ACC112 (cell line): Measurements from ENCODE around the gene EFTUD2.

Experiments
- H2AFZ ChIP-seq: fragments of 200-600 bp; sonication (generic); one replicate; pipeline ENCODE4 v1.6.0; 2017; ENCODE audit warnings: antibody characterized with exemption, low read length; ENCODE audit not compliant: unreplicated experiment
- H3K27ac ChIP-seq: fragments of 200-600 bp; sonication (generic); 2 replicates; pipeline ENCODE4 v1.5.1; 2014; ENCODE audit warnings: low read depth, mild to moderate bottlenecking, antibody characterized with exemption, low read length, moderate library complexity
- H3K27me3 ChIP-seq: fragments of 200-600 bp; sonication (generic); 2 replicates; pipeline ENCODE4 v1.6.1; 2014; ENCODE audit warnings: mild to moderate bottlenecking, antibody characterized with exemption, low read length, moderate library complexity, mixed read lengths; ENCODE audit not compliant: insufficient read depth
- H3K36me3 ChIP-seq: fragments of 200-600 bp; sonication (generic); 2 replicates; pipeline ENCODE4 v1.6.1; 2016; ENCODE audit warnings: mild to moderate bottlenecking, antibody characterized with exemption, low read length, moderate library complexity, mixed read lengths; ENCODE audit not compliant: insufficient read depth
- H3K4me1 ChIP-seq: fragments of 200-600 bp; sonication (generic); one replicate; pipeline ENCODE4 v1.6.1; 2016; ENCODE audit warnings: low read length, mixed read lengths; ENCODE audit not compliant: insufficient read depth, unreplicated experiment, control insufficient read depth
- H3K4me3 ChIP-seq: fragments of 200-600 bp; sonication (generic); 2 replicates; pipeline ENCODE4 v1.5.1; 2014; ENCODE audit warnings: mild to moderate bottlenecking, low read depth, low read length
- H3K79me2 ChIP-seq: fragments of 200-600 bp; sonication (generic); one replicate; pipeline ENCODE4 v1.6.0; 2016; ENCODE audit warnings: low read length; ENCODE audit not compliant: control insufficient read depth, unreplicated experiment, insufficient read depth

The EFTUD2 gene

GRCh38 chr17:44902135-44902760, 3.0 kb upstream of the EFTUD2 start:
- H3K4me3 ChIP-seq: no peak overlapping the region
- H3K4me1 ChIP-seq: peaks cover 51% of the 10 kb centered on the region
- H3K27ac ChIP-seq: peak overlapping the region; percentile 92
- no peaks in the 10 kb centered on the region for H3K36me3 ChIP-seq
- peaks cover 20% of the 10 kb centered on the region for H3K79me2 ChIP-seq
- H3K27me3 ChIP-seq: no peaks in the 10 kb centered on the region
- H2AFZ ChIP-seq: no peak overlapping the region

- Histone ChIP-seq H3K4me3 (peak overlapping the region; percentile 92; the same call in 1 of the 2 replicates), H3K36me3 (no peaks in the 10 kb centered on the region), H3K27ac (peak overlapping the region; percentile 92), H3K79me2 (peaks cover 26% of the 10 kb centered on the region), H2AFZ (no peak overlapping the region), H3K4me1 (peaks cover 45% of the 10 kb centered on the region), H3K27me3 (no peaks in the 10 kb centered on the region)
Measured at GRCh38 chr17:44901411-44901921, 2.2 kb upstream of the EFTUD2 start.

GRCh38 chr17:44900894-44901293, 1.6 kb upstream of the EFTUD2 start:
- Histone ChIP-seq H2AFZ (no peak overlapping the region), H3K4me3 (peak overlapping the region; percentile 92), H3K27me3 (no peaks in the 10 kb centered on the region), H3K36me3 (peaks cover 2% of the 10 kb centered on the region; the same call in 1 of the 2 replicates), H3K79me2 (peaks cover 30% of the 10 kb centered on the region), H3K4me1 (peaks cover 39% of the 10 kb centered on the region), H3K27ac (peak overlapping the region; percentile 92)

GRCh38 chr17:44898768-44899073, 524 bp downstream of the EFTUD2 start:
- Histone ChIP-seq H3K36me3 (peaks cover 5% of the 10 kb centered on the region; the same call in 1 of the 2 replicates), H2AFZ (peak overlapping the region; percentile 92), H3K4me1 (peaks cover 28% of the 10 kb centered on the region), H3K79me2 (peaks cover 36% of the 10 kb centered on the region), H3K27me3 (no peaks in the 10 kb centered on the region), H3K4me3 (peak overlapping the region; percentile 92), H3K27ac (peak overlapping the region; percentile 92)

GRCh38 chr17:44894642-44895041, 4.6 kb downstream of the EFTUD2 start:
- H2AFZ ChIP-seq: no peak overlapping the region
- H3K4me3 ChIP-seq: no peak overlapping the region
- H3K36me3 ChIP-seq: peaks cover 11% of the 10 kb centered on the region
- H3K79me2 ChIP-seq: peaks cover 49% of the 10 kb centered on the region
- no peaks in the 10 kb centered on the region for H3K27me3 ChIP-seq
- no peak overlapping the region for H3K27ac ChIP-seq
- H3K4me1 ChIP-seq: peaks cover 5% of the 10 kb centered on the region

GRCh38 chr17:44892250-44892649, 7.0 kb downstream of the EFTUD2 start:
- Histone ChIP-seq H2AFZ (no peak overlapping the region), H3K4me3 (no peak overlapping the region), H3K79me2 (peaks cover 49% of the 10 kb centered on the region), H3K4me1 (peaks cover 12% of the 10 kb centered on the region), H3K27ac (no peak overlapping the region), H3K27me3 (no peaks in the 10 kb centered on the region), H3K36me3 (peaks cover 11% of the 10 kb centered on the region)

- Histone ChIP-seq H3K79me2 (peaks cover 41% of the 10 kb centered on the region), H3K27me3 (no peaks in the 10 kb centered on the region), H3K27ac (no peak overlapping the region), H3K36me3 (peaks cover 20% of the 10 kb centered on the region), H2AFZ (no peak overlapping the region), H3K4me3 (no peak overlapping the region), H3K4me1 (peaks cover 12% of the 10 kb centered on the region)
Measured at GRCh38 chr17:44889003-44889402, 10.2 kb downstream of the EFTUD2 start.

- Histone ChIP-seq H3K4me3 (no peak overlapping the region), H3K79me2 (peaks cover 38% of the 10 kb centered on the region), H2AFZ (no peak overlapping the region), H3K4me1 (peaks cover 12% of the 10 kb centered on the region), H3K27me3 (no peaks in the 10 kb centered on the region), H3K36me3 (peaks cover 22% of the 10 kb centered on the region), H3K27ac (no peak overlapping the region)
Measured at GRCh38 chr17:44887971-44888954, 11.0 kb downstream of the EFTUD2 start.

GRCh38 chr17:44887016-44887415, 12.2 kb downstream of the EFTUD2 start:
- Histone ChIP-seq H3K36me3 (peaks cover 24% of the 10 kb centered on the region; the same call in 1 of the 2 replicates), H3K27ac (no peak overlapping the region), H3K79me2 (peaks cover 36% of the 10 kb centered on the region), H2AFZ (no peak overlapping the region), H3K4me3 (no peak overlapping the region), H3K27me3 (no peaks in the 10 kb centered on the region), H3K4me1 (peaks cover 12% of the 10 kb centered on the region)

- Histone ChIP-seq H2AFZ (no peak overlapping the region), H3K27me3 (no peaks in the 10 kb centered on the region), H3K4me1 (peaks cover 12% of the 10 kb centered on the region), H3K36me3 (peaks cover 28% of the 10 kb centered on the region; the same call in 1 of the 2 replicates), H3K79me2 (peaks cover 28% of the 10 kb centered on the region), H3K27ac (no peak overlapping the region), H3K4me3 (no peak overlapping the region)
Measured at GRCh38 chr17:44884941-44885340, 14.3 kb downstream of the EFTUD2 start.
